Measurements from ENCODE around the gene SPINT2. TPM values are rescaled to one million over a fixed set of nuclear protein-coding genes. Genes with fewer than 3 reads are reported as not detected.

SPINT2 gene
- total RNA-seq, 4 donors from 2014 or later, result 11.8 to 72.8 (median 29.4) TPM

DNA sequence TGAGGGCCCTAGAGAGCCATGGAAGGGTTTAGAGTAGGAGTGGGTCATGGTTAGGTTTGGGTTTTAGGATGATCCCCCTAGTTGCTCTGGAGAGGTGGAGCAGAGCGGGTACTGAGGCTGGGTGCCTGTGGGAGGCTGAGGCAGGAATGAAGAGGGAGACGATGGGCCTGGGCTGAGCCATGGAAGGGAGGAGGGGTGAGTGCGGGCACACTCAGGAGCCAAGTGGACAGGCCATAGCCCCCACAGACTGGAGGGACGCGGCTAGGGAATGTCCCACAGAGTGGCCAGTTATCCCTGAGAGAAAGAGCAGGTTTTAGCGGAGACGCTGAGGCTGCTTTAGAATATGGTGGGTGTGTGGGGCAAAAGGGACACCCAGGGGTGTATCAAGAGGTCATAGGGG lies 65.3 kb downstream of the SPINT2 start:
- H3K36me3 ChIP-seq, result no peaks in the 10 kb centered on the region
- no peaks in the 10 kb centered on the region for H3K9me3 ChIP-seq
- H3K4me3 ChIP-seq, result no peak overlapping the region
- no peaks in the 10 kb centered on the region for H3K27me3 ChIP-seq
- no peak overlapping the region for H3K27ac ChIP-seq
- no peaks in the 10 kb centered on the region for H3K4me1 ChIP-seq
- no peak for DNase-seq
- intact Hi-C loops (cut with DNase I; ENCODE audit: low total_unique reads), result loop anchor here (5.0 kb wide), 1 partner anchor 87 kb away; no protein-coding TSS in a partner anchor
- no peak for TF ChIP-seq POLR2A (IDR thresholded peaks at IDR 0.05)
- TF ChIP-seq, protein P1, sequence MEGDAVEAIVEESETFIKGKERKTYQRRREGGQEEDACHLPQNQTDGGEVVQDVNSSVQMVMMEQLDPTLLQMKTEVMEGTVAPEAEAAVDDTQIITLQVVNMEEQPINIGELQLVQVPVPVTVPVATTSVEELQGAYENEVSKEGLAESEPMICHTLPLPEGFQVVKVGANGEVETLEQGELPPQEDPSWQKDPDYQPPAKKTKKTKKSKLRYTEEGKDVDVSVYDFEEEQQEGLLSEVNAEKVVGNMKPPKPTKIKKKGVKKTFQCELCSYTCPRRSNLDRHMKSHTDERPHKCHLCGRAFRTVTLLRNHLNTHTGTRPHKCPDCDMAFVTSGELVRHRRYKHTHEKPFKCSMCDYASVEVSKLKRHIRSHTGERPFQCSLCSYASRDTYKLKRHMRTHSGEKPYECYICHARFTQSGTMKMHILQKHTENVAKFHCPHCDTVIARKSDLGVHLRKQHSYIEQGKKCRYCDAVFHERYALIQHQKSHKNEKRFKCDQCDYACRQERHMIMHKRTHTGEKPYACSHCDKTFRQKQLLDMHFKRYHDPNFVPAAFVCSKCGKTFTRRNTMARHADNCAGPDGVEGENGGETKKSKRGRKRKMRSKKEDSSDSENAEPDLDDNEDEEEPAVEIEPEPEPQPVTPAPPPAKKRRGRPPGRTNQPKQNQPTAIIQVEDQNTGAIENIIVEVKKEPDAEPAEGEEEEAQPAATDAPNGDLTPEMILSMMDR (IDR thresholded peaks at IDR 0.05), result no peak

DNA sequence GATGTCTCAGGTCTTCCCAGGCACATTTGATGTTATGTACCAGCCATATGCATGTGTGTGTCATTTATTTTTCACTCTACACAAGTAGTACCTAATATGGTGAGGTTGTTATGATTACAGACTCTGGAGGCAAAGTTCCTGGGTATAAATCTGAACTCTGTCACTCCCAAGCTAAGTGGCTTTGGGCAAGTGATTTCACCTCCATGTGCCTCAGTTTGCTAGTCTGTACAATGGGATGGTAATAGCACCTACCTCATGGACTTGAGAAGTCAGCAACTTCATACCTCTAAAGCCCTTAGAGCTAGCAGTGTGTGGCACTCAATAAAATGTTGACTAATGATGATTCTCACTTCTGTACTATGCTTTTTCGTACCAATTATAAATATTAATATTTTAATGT lies 67.4 kb downstream of the SPINT2 start:
- H3K9me3 ChIP-seq, result no peaks in the 10 kb centered on the region
- TF ChIP-seq, protein P1 (IDR thresholded peaks at IDR 0.05), result no peak
- no peak for TF ChIP-seq POLR2A (IDR thresholded peaks at IDR 0.05)
- no peak for DNase-seq
- H3K27ac ChIP-seq, result no peak overlapping the region
- no peaks in the 10 kb centered on the region for H3K4me1 ChIP-seq
- no peaks in the 10 kb centered on the region for H3K36me3 ChIP-seq
- intact Hi-C loops (cut with DNase I; ENCODE audit: low total_unique reads), result loop anchor here (5.0 kb wide), 1 partner anchor 89 kb away; no protein-coding TSS in a partner anchor
- H3K4me3 ChIP-seq, result no peak overlapping the region
- H3K27me3 ChIP-seq, result no peaks in the 10 kb centered on the region

DNA sequence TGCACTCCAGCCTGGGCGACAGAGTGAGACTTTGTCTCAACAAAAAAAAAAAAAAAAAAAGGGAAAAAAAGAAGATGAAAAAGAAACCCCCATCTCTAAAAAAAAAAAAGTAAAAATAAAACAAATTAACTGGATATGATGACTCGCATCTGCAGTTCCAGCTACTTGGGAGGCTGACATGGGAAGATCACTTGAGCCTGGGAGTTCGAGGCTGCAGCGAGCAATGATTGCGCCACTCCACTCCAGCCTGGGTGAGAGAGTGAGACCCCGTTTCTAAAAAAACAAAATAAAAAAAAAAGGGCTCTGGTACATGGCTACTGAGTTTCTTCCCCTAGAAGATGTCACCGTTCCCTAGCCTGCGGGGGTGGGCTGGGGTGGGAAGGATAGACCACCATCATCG lies 68.9 kb downstream of the SPINT2 start:
- no peak overlapping the region for H3K27ac ChIP-seq
- no peak overlapping the region for H3K4me3 ChIP-seq
- H3K4me1 ChIP-seq, result peaks cover 0 to 6% of the 10 kb centered on the region in 2 donors
- no peaks in the 10 kb centered on the region for H3K36me3 ChIP-seq
- TF ChIP-seq, protein P1 (IDR thresholded peaks at IDR 0.05), result no peak
- TF ChIP-seq POLR2A (IDR thresholded peaks at IDR 0.05), result no peak
- no peak for DNase-seq
- no peaks in the 10 kb centered on the region for H3K9me3 ChIP-seq
- intact Hi-C loops (cut with DNase I; ENCODE audit: low total_unique reads), result loop anchor here (5.0 kb wide), 1 partner anchor 91 kb away; no protein-coding TSS in a partner anchor
- H3K27me3 ChIP-seq, result no peaks in the 10 kb centered on the region

DNA sequence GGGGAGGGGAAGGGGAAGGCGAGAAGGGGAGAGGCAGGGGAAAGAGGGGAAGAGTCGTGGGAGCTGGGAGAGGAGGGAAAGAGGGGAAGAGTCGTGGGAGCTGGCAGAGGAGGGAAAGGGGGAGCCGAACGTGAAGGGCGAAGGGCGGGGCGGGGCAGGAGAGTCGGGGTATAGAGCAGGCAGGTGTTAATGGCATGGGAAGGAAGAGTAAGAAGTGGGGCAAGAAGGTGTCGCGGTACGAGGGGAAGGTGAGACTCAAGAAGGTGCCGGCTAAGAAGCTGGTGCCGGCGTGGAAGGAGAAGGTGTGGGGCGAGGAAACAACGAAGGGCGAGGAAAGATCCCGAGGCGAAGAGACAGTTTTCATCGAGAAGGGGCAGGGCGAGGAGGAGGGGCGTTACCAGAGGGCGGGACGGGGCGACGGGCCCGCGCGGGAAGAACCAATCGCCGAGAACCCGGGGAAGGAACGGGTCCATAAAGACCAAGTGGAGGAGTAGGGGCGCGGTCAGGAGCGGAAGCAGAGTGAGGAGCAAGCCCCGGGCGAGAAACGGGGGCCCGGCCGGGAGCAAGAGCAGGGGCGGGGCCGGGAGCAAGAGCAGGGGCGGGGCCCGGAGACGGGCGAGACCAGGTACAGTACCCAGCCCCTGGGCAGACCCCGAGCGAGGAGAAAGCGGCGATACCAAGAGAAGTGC lies 71.7 kb downstream of the SPINT2 start:
- peak; percentile 95 to 96 for DNase-seq
- H3K9me3 ChIP-seq, result no peaks in the 10 kb centered on the region
- no peaks in the 10 kb centered on the region for H3K27me3 ChIP-seq
- TF ChIP-seq, protein P1 (IDR thresholded peaks at IDR 0.05), result no peak
- peak; percentile 32 to 50 for TF ChIP-seq POLR2A (IDR thresholded peaks at IDR 0.05)
- H3K4me1 ChIP-seq, result peaks cover 0 to 6% of the 10 kb centered on the region in 2 donors
- H3K36me3 ChIP-seq, result no peaks in the 10 kb centered on the region
- H3K4me3 ChIP-seq, result peak overlapping the region; percentile 62 to 69
- H3K27ac ChIP-seq, result peak overlapping the region; percentile 95 to 96
- intact Hi-C loops (cut with DNase I; ENCODE audit: low total_unique reads), result loop anchor here (5.0 kb wide), 1 partner anchor 36 kb away; the partner anchor contains the start of gene PSMD8

DNA sequence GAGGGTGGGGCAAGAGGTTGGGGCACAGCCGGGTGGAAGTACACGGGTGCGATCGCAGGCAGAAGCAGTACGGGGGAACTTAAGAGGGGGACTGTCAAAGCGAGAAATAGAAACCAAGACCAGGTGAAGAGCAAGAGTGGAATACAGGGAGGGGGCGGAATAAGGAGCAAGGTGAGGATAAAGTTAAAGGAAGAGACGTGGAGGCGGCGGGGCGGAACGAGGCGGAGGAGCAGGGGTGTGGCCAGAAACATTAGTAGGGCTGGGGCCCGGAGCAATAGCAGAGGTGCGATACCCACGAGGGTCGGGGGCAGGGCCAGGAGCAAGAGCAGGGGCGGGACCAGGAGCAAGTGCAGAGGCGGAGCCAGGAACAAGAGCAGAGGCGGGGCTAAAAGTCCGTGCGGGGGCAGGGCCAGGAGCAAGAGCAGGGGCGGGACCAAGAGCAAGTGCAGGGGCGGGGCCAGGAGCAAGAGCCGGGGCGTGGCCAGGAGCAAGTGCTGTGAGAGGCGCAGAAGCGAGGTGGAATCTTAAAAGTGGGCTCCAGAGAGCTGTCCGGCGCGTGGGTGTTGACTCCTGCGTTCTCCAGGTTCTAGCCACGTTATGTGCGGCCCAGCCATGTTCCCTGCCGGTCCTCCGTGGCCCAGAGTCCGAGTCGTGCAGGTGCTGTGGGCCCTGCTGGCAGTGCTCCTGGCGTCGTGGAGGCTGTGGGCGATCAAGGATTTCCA lies 72.4 kb downstream of the SPINT2 start:
- DNase-seq, result peak; percentile 95 to 96
- Histone ChIP-seq H3K27me3 (no peaks in the 10 kb centered on the region), H3K27ac (peak overlapping the region; percentile 95 to 96), H3K4me1 (peaks cover 0 to 6% of the 10 kb centered on the region in 2 donors), H3K4me3 (peak overlapping the region; percentile 62 to 69), H3K36me3 (no peaks in the 10 kb centered on the region), H3K9me3 (no peaks in the 10 kb centered on the region)
- TF ChIP-seq POLR2A (IDR thresholded peaks at IDR 0.05), result no peak
- TF ChIP-seq, protein P1 (IDR thresholded peaks at IDR 0.05), result no peak
- intact Hi-C loops (cut with DNase I; ENCODE audit: low total_unique reads), result loop anchor here (5.0 kb wide), 1 partner anchor 36 kb away; the partner anchor contains the start of gene PSMD8
